ENCODE results near the gene AIFM3.

DNA sequence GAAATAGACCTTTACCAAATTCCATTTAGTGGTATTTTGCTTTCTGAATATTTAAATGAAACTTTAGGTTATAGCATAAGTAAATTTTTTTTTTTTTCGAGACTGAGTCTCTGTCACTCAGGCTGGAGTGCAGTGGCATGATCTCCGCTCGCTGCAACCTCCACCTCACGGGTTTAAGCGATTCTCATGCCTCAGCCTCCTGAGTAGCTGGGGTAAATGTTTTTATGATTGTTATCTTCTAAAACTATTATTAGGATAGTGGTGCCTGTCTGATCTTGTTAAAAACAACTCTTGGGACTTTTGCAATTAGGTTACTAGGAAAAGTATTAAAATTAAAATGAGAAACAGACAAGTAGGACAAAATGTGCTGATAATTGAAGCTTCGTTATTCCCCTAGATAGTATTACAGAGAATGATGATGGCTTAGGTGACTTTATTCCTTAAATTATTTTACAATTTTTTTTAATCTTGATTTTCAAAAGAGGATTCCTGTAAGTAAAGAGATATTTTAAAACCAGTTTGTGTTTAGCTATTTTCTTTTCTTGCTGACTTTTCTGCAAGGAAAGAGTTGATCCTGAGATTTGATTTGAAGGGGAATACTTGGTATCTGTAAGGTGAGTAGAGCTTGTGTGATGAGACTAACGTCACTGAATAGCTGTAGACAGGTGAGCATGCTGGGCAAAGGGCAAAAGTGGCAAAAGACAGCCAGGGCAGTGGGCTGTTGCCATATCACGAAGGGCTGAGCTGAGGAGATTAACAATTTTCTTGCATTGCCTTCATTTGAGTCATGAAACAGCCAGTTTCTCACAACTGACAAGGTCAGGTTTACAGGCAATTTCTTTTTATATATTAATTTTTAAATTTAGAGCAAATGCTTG, 29.0 kb upstream of the AIFM3 start:
- TF ChIP-seq, protein P1, sequence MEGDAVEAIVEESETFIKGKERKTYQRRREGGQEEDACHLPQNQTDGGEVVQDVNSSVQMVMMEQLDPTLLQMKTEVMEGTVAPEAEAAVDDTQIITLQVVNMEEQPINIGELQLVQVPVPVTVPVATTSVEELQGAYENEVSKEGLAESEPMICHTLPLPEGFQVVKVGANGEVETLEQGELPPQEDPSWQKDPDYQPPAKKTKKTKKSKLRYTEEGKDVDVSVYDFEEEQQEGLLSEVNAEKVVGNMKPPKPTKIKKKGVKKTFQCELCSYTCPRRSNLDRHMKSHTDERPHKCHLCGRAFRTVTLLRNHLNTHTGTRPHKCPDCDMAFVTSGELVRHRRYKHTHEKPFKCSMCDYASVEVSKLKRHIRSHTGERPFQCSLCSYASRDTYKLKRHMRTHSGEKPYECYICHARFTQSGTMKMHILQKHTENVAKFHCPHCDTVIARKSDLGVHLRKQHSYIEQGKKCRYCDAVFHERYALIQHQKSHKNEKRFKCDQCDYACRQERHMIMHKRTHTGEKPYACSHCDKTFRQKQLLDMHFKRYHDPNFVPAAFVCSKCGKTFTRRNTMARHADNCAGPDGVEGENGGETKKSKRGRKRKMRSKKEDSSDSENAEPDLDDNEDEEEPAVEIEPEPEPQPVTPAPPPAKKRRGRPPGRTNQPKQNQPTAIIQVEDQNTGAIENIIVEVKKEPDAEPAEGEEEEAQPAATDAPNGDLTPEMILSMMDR (IDR thresholded peaks at IDR 0.05): no peak
- no peak for TF ChIP-seq POLR2A (IDR thresholded peaks at IDR 0.05)
